GM19463 (cell line): ENCODE data around the gene APBA2.
"Not testable (repeated sequence)": the region's sequence is repeated elsewhere in the genome, so short reads cannot be mapped to it uniquely, and the experiment has no call there.

Source experiments
- ATAC-seq: cut with Tn5 transposase; IDR thresholded peaks from one replicate; pipeline ENCODE4 v1.9.1; 2021; ENCODE audit warnings: mild to moderate bottlenecking, moderate library complexity; ENCODE audit not compliant: unreplicated experiment

The APBA2 gene

GRCh38 chr15:29097971-29098370 lies 212.2 kb downstream of the APBA2 start:
- ATAC-seq: no peak

DNA sequence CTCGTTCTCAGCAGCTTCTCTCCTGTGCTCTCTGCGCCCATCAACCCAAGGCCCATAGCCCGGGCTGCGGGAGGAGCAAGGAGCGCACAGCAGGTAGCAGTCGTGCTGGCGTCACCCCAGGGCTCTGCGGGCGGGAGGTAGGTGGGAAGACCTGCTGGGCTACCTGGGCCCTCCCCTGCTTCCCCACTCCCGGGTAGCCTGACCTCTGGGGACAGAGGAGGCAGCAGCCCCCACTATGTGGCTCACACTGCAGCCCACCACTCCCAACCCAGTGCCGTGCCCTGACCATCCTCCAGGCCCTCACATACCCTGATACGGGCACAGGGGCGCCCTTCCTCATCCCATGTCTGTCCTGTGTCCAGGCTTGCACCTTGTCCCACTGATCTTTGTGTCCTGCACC lies 212.9 kb downstream of the APBA2 start:
- ATAC-seq: no peak

DNA sequence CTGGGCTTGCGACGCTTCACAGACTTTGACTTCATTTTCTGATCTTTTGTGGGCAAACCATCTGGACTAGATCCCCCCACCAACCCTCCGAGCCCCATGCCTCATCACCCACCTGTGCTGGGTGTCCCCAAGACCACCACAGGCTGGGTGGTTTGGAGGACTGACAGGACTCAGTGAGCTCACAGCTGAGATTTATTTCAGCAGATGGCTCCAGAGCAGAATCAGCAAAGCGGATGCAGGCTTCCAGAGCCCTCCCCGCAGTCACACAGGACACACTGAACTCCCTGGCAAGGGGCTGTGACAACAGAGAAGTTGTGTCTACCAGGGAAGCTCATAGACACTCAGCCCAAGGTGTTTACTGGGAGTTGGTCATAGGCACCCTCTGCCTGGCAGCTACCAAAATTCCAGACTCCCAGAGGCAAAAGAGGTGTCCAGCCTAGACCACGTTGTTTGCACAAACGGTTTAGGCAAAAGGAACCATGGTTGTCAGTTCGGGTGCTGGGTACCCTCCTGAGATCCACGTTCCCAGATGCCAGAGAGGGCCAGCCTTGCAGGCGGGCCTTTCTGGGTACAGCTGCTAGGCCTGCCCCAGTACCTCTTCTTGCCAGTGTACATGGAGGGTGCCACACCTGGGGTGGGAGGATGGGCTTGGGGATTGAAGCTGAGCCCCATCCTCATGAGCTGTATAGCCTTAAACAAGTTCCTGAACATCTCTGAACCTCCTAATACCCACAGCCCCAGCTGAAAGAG lies 213.5 kb downstream of the APBA2 start:
- ATAC-seq: no peak

DNA sequence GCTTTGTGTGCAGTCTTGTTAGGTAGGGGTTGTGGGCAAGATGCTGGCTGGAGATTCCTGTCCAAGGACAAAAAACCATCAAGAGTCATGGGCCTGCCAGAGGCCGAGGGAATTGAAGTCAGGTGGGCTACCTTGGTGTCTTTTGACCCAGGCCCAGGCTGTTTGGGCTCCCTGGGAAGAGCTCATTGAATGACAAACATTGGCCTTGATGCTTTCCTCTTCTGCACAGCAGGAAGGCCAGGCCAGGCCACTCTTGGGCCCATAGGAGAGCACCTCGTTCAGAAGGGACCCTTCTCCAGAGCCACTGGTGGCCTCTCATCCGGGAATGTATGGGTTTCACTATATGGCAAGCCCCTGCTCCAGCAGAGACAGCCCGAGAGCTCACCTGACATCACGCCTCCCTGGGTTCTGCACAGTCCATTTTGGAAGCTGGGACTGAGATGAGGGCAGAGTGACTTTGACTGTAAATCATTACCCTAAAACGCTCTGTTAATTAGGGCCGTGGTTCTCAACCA lies 214.8 kb downstream of the APBA2 start:
- no peak for ATAC-seq

DNA sequence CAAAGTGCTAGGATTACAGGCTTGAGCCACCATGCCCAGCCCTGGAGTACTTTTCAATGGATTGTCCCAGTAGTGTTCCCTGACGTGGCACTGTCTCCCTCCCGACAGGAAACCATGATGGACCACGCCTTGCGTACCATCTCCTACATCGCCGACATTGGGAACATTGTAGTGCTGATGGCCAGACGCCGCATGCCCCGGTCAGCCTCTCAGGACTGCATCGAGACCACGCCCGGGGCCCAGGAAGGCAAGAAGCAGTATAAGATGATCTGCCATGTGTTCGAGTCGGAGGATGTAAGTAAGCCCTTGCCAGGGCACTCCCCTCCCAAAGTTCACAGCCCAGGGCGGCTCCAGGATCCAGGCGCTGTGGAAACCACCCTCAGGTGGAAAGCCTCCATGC lies 215.7 kb downstream of the APBA2 start:
- ATAC-seq: no peak

DNA sequence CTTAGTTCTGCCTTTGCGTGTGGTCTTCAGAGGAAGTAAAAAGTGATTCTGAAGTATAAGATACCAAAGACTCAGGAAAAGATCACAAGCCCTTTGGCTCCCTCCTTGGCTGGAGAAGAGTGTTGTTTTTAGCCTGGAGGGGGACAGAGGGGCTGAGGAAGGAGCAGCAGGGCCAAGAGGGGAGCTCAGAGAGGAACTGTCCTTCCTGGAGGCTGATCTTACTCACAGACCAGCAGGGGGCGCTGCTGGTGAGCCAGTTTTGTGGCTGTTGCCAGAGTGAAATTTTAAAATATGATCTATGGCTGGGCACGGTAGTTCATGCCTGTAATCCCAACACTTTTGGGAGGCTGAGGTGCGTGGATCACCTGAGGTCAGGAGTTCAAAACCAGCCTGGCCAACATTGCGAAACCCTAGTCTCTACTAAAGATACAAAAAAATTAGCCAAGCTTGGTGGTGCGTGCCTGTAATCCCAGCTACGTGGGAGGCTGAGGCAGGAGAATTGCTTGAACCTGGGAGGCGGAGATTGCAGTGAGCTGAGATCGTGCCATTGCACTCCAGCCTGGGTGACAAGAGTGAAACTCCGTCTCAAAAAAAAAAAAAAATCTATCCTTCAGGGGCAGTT lies 216.5 kb downstream of the APBA2 start:
- not testable (repeated sequence) for ATAC-seq

GRCh38 chr15:29102911-29103823 lies 217.4 kb downstream of the APBA2 start:
- ATAC-seq: no peak

- ATAC-seq: peak; percentile 71
Measured at GRCh38 chr15:29103824-29104565, 218.2 kb downstream of the APBA2 start.

DNA sequence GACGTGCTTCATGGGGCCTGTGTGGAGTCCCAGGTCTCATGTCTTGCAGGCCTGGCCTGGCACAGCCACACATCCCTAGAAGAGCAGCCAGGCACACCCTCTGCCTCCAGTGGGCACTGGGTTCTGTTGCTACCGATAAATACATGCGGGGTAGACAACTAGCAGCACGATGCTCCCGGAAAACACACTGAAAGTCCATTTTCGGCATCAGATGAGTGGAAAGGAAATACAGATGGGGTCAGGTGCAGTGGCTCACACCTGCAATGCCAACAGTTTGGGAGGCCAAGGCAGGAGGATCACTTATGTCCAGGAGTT lies 218.7 kb downstream of the APBA2 start:
- no peak for ATAC-seq

DNA sequence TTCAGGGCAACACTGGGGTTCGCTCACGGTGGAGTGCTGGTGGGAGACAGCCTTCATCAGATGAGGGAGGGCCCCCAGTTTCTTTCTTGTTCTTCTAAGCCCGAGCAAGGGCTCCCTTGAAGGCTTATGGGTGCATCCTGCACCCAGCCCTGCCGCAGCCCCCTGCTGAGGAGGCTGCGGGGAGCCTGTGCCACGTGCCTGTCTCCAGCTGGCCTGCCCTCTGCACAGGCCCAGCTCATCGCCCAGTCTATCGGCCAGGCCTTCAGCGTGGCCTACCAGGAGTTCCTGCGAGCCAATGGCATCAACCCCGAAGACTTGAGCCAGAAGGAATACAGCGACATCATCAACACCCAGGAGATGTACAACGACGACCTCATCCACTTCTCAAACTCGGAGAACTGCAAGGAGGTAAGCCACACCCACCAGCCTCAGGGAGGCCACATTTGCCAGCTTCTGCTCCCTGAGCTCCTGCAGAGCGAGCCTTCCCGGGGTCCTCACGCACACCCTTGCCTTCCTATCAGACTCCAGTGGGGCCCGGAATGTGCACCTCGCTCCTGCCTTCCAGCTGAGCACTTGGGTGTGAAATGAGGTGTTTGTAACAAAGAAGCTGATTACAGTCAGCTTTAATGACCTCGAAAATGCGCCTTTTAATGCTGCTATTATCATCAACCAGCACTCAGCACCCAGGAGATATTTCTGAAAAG lies 219.5 kb downstream of the APBA2 start:
- ATAC-seq: no peak

DNA sequence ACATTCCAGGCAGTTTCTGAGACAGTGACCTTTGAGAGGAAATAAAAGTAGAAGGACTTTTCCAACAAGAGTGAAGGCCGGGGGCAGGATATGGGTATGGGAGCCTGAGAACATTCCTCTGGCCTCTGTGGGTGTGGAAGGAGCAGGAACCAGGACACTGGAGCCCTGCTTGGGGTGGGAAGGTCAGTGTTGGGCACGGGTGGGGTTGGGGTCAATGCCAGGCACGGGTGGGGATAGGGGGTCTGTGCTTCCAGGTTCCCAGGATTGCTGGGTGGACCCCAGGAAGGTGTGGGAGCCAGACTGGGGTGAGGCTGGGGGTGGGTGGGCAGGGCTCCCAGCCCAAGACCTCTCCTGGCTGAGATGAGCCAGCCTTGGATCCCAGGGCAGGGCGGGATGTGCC lies 220.3 kb downstream of the APBA2 start:
- ATAC-seq: no peak

- ATAC-seq: no peak
Measured at GRCh38 chr15:29106551-29107290, 220.9 kb downstream of the APBA2 start.

DNA sequence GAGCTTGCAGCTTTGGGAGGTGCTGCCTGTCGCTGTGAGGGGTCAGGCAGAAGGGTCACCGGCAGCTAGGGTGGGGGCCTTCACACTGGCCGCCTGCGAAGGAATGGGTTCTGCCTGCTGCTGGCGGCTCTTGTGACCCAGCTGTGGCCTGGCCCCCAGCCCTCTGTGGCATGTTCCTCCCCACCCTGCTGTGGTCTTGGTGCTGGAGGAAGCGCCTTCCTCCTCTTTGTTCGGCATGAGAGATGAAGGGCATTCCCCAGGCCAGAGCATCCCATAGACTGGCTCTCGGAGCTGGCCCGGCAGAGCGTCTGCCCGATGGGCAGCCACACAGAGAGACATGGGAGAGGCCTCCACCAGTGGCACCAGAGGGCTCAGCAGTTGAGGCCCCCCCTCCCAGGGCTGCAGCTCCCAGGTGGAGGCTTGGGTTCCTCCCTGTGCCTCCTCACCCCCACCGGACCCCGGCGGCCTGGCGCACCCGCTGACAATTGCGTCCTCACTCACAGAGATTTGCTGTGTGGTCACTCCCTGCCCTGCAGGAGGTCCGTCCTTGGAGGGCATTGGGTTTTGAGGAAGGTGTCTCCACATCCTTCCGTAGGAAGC lies 221.6 kb downstream of the APBA2 start:
- no peak for ATAC-seq

DNA sequence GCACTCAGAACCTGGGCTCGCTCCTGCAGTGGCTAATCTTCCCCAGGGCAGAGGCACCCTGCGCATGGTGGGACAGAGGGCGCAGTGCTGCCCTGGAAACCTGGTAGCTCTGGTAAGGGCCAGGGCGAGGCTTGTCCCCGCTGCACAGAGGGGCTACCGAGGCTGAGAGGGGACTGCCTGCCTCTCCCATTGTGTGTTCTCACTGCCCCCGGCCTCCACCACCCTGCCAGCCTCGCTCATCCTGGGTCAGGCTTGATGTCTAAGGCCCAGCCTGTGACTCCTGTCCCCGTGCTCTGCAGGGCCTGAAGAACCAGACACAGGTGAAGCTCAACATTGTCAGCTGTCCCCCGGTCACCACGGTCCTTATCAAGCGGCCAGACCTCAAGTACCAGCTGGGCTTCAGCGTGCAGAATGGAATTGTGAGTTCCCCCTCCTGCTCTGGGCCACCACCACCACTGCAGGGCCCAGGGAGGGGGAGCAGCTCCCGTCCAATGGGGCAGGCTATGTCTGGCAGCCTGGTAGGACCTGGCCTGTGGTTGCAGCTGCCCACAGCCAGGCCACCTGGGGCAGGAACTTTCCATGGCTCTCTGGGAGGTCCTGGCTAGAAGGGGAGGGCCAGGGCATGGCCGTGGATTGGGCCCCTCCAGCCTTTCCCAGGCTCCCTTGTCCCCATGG lies 222.3 kb downstream of the APBA2 start:
- ATAC-seq: no peak

- ATAC-seq: no peak
Measured at GRCh38 chr15:29109762-29110161, 224.0 kb downstream of the APBA2 start.

- no peak for ATAC-seq
Measured at GRCh38 chr15:29110176-29110575, 224.4 kb downstream of the APBA2 start.

DNA sequence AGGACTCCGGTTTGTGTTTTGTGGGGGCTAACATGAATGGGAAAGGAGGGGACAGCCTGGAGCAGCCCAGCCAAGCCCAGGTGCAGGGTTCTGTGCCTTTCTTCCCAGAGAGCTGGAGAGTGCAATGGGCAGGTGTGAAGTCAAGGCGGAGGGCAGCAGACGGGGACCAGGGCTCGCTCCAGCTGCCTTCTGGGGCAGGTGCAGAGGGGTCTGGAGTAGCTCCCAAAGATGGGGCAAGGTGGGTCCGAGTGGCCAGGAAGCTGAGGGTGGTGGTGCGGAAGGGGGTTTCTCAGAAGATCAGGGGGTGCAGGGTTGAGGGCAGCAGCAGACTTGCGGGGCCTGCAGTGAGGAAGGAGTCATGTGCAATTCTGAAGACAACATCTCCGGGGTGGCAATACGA lies 225.0 kb downstream of the APBA2 start:
- no peak for ATAC-seq

- ATAC-seq: no peak
Measured at GRCh38 chr15:29111705-29112281, 226.0 kb downstream of the APBA2 start.
